Measurements from ENCODE around the gene AGXT.

Gene AGXT

DNA sequence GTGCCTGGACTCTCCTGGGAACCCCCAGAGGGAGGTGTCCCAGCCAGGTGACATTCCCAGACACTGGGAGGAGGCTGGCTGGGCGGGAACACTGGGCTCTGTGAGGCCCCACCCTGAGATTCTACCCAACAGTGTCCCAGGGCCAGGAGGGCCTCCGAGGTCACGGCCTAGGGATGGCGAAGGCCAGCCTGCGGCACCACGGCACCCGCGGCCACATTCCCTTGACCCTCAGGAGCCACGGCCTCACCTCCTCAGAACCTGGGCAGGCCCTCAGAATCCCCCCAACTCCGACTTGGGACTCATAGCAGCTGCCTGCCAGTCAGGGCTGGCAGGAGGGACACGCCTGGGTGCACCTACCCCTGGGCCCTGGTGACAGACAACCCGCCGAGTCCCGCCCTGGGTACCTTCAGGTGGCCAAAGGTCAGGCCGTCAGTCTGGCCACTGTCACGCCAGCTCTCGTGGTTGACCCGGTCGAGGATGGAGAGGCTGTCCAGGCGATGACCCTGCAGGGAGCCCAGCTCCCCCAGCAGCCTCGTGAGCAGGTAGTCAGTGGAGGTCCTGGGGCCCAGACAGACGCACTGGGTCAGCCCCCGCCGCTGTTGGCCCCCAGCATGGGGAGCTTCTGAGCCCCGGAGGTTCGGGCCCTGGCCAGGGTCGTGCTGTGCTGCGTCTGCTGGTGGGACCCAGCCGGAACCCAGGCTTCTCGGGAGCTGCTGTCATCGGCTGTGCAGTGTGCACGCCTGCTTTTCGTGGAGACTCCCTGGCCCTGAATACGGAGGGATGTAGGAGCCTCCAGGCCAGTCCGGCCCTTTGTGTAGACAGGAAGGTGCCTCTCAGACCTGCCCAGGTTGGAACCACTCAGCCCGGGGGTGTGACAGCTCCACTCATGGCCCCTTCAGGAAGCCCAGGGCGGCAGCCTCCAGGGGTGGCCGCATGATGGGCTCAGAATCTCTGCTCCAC lies 21.3 kb downstream of the AGXT start:
- no peak overlapping the region for H3K4me3 ChIP-seq (ENCODE audit: low read depth, low read length)
- no peak overlapping the region for H3K27ac ChIP-seq (ENCODE audit: low read depth, low read length)
- H3K9me3 ChIP-seq (ENCODE audit: control insufficient read depth, insufficient read depth, low read depth, low read length), result no peaks in the 10 kb centered on the region
- no peak overlapping the region for H3K9ac ChIP-seq (ENCODE audit: low read length)
- H3K27me3 ChIP-seq (ENCODE audit: control insufficient read depth, insufficient read depth, low read length), result no peaks in the 10 kb centered on the region; the same call in 1 of the 2 replicates
- peaks cover 12% of the 10 kb centered on the region for H3K4me1 ChIP-seq (ENCODE audit: control insufficient read depth, insufficient read depth, low read length)
- no peaks in the 10 kb centered on the region for H3K36me3 ChIP-seq (ENCODE audit: control insufficient read depth, insufficient read depth, low read length)

DNA sequence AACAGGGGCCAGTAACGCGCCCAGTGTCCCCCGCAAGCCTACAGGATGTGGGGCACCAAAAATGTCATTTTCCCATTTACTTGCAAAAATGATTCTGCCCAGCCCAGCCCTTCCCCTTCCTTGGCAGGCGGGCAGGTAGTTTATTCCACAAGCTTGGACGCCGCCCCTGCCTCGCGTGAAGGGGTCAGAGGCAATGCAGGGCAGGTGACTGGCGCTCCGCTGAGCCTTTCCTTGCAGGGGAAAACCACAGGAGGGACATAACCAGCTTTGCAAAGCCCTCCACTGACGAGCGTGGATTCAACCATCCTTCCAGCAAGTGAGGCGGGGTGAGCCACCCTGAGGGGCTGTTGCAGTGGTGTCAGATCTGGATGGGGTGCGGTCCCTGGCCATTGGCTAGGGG lies 22.1 kb downstream of the AGXT start:
- Histone ChIP-seq H3K4me1 (ENCODE audit: control insufficient read depth, insufficient read depth, low read length) (peaks cover 12% of the 10 kb centered on the region), H3K9me3 (ENCODE audit: control insufficient read depth, insufficient read depth, low read depth, low read length) (no peaks in the 10 kb centered on the region), H3K4me3 (ENCODE audit: low read depth, low read length) (no peak overlapping the region), H3K27me3 (ENCODE audit: control insufficient read depth, insufficient read depth, low read length) (no peaks in the 10 kb centered on the region; the same call in 1 of the 2 replicates), H3K27ac (ENCODE audit: low read depth, low read length) (no peak overlapping the region), H3K9ac (ENCODE audit: low read length) (no peak overlapping the region), H3K36me3 (ENCODE audit: control insufficient read depth, insufficient read depth, low read length) (no peaks in the 10 kb centered on the region)

DNA sequence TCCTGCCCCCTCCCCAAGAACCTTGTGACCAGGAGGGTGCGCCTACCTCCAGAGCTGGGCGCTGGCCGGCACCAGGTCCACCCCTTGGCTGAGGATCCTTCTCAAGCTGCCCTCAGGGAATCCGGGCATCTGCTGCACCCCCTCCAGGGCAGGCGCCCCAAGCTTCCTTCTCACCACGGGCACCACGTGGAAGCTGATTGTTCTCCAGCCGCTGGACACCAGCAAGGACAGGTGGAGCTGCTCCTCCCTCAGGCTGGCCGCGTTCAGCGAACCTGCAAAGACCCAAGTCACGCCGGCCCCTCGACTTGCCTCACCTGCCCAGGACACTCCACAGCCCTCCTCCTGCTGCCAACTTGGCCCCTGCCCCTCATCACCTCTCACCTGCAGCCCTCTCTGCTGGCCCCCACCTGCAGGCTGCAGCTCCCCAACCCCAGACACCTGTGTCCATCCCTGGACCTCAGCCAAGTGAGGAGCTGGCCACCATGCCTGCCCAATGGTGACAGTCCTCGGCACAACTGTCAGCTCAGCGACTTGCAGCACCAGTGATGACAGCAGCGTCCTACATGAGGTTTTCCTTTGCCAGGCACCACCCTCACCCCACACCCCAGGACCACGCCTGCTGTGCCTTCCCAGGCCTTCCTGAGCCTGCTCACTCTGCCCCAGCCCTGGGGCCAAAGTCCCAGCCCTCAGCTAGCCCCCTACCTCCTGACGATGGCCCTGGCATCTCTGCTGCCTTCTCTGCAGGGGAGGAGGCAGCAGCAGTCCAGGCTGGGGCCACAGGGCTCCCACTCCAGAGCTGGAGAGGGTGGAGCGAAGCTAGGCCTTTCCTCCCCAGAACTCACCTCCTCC lies 23.1 kb downstream of the AGXT start:
- H3K9me3 ChIP-seq (ENCODE audit: control insufficient read depth, insufficient read depth, low read depth, low read length), result no peaks in the 10 kb centered on the region
- no peaks in the 10 kb centered on the region for H3K36me3 ChIP-seq (ENCODE audit: control insufficient read depth, insufficient read depth, low read length)
- H3K4me1 ChIP-seq (ENCODE audit: control insufficient read depth, insufficient read depth, low read length), result peaks cover 12% of the 10 kb centered on the region
- H3K4me3 ChIP-seq (ENCODE audit: low read depth, low read length), result no peak overlapping the region
- H3K9ac ChIP-seq (ENCODE audit: low read length), result no peak overlapping the region
- no peak overlapping the region for H3K27ac ChIP-seq (ENCODE audit: low read depth, low read length)
- no peaks in the 10 kb centered on the region; the same call in 1 of the 2 replicates for H3K27me3 ChIP-seq (ENCODE audit: control insufficient read depth, insufficient read depth, low read length)

DNA sequence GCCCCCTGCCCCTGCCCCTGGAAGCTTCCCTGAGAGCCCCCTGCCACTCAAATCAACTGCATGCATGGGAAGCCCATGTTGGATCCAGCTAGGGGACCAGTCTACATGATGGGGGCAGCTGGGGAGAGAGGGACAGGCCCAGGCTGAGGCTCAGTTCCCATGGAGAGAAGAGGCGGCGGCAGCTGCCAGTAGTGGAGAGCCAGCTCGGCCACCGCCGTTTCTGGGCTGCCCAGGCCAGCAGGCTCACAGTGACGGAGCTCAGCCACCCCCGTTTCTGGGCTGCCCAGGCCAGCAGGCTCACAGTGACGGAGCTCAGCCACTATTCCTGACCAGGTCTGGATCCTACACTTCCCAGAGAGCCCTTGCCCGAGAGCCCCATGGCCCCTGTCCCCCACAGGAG lies 23.7 kb downstream of the AGXT start:
- Histone ChIP-seq H3K4me3 (ENCODE audit: low read depth, low read length) (no peak overlapping the region), H3K36me3 (ENCODE audit: control insufficient read depth, insufficient read depth, low read length) (no peaks in the 10 kb centered on the region), H3K27me3 (ENCODE audit: control insufficient read depth, insufficient read depth, low read length) (no peaks in the 10 kb centered on the region; the same call in 1 of the 2 replicates)

DNA sequence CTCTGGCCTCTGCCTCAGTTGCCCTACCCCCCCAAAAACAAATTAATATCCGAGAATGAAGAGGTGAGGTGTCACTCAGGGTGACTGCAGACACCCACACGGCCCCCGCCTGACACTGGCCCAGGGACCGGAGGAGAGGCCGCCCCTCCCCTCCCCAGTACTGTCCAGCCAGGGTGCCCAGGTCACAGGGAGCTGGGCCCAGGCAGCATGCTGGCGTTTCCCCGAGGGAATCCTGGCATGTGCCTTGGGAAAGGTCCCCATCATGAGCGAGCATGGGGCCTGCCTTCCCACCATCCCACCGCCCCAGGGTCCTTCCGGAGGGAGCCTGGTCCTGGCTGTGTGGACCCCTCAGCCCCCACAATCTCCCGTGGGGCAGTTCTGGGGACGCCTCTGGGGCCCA lies 24.3 kb downstream of the AGXT start:
- Histone ChIP-seq H3K9ac (ENCODE audit: low read length) (no peak overlapping the region), H3K9me3 (ENCODE audit: control insufficient read depth, insufficient read depth, low read depth, low read length) (no peaks in the 10 kb centered on the region), H3K4me1 (ENCODE audit: control insufficient read depth, insufficient read depth, low read length) (peaks cover 19% of the 10 kb centered on the region), H3K27ac (ENCODE audit: low read depth, low read length) (no peak overlapping the region), H3K36me3 (ENCODE audit: control insufficient read depth, insufficient read depth, low read length) (no peaks in the 10 kb centered on the region), H3K4me3 (ENCODE audit: low read depth, low read length) (no peak overlapping the region), H3K27me3 (ENCODE audit: control insufficient read depth, insufficient read depth, low read length) (no peaks in the 10 kb centered on the region; the same call in 1 of the 2 replicates)

More for the DNA sequence above, 23.7 kb downstream of the AGXT start:
- Histone ChIP-seq H3K9ac (ENCODE audit: low read length) (no peak overlapping the region), H3K4me1 (ENCODE audit: control insufficient read depth, insufficient read depth, low read length) (peaks cover 18% of the 10 kb centered on the region), H3K27ac (ENCODE audit: low read depth, low read length) (no peak overlapping the region), H3K9me3 (ENCODE audit: control insufficient read depth, insufficient read depth, low read depth, low read length) (no peaks in the 10 kb centered on the region)

DNA sequence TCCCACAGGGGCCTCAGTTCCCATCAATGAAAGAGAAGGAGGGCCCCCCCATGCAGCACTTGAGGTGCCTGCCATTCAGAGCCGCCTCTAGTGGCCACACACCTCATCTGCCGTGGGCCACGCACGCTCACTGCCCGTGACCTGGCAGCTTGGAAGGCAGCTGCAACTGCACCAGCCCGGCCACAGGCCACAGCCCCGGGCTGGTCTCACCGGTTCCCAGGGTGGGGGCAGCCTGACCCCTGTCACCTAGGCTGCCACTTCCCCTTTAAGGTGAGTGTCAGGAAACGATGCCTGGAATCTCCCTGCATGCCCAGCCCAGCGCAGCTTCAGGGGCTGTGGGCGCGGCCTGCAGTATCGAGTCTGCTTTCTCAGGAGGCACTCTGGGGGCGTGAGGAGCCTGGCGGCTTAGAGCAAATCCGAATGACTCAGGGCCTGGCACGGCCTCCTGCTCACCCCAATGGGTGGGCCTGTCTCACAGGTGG lies 24.8 kb downstream of the AGXT start:
- peak overlapping the region; percentile 12; the same call in 1 of the 2 replicates for H3K4me3 ChIP-seq (ENCODE audit: low read depth, low read length)
- no peaks in the 10 kb centered on the region for H3K36me3 ChIP-seq (ENCODE audit: control insufficient read depth, insufficient read depth, low read length)
- no peaks in the 10 kb centered on the region; the same call in 1 of the 2 replicates for H3K27me3 ChIP-seq (ENCODE audit: control insufficient read depth, insufficient read depth, low read length)
- peaks cover 19% of the 10 kb centered on the region for H3K4me1 ChIP-seq (ENCODE audit: control insufficient read depth, insufficient read depth, low read length)
- H3K9ac ChIP-seq (ENCODE audit: low read length), result no peak overlapping the region
- H3K27ac ChIP-seq (ENCODE audit: low read depth, low read length), result no peak overlapping the region
- H3K9me3 ChIP-seq (ENCODE audit: control insufficient read depth, insufficient read depth, low read depth, low read length), result no peaks in the 10 kb centered on the region

DNA sequence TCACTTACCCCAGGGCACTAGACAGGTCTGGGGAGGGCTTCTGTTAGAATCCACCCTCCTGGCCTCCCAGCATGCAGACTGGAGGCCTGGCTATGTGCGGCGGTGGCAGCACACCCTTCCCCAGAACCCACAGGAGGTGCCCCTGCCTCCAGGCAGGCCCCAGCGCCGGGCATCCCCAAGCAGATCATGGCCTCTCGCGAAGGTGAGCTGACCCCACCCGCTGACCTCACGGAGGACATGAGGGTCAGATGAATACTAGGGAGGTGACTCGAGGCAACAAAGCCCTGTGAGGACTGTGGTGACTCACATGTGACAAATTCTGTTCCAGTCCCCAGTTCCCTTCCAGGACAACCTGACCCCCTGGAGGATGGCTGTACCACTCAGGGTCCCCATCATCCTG lies 25.4 kb downstream of the AGXT start:
- Histone ChIP-seq H3K9ac (ENCODE audit: low read length) (no peak overlapping the region), H3K27me3 (ENCODE audit: control insufficient read depth, insufficient read depth, low read length) (no peaks in the 10 kb centered on the region; the same call in 1 of the 2 replicates), H3K27ac (ENCODE audit: low read depth, low read length) (no peak overlapping the region), H3K9me3 (ENCODE audit: control insufficient read depth, insufficient read depth, low read depth, low read length) (no peaks in the 10 kb centered on the region), H3K4me1 (ENCODE audit: control insufficient read depth, insufficient read depth, low read length) (peaks cover 19% of the 10 kb centered on the region), H3K36me3 (ENCODE audit: control insufficient read depth, insufficient read depth, low read length) (no peaks in the 10 kb centered on the region), H3K4me3 (ENCODE audit: low read depth, low read length) (no peak overlapping the region)

DNA sequence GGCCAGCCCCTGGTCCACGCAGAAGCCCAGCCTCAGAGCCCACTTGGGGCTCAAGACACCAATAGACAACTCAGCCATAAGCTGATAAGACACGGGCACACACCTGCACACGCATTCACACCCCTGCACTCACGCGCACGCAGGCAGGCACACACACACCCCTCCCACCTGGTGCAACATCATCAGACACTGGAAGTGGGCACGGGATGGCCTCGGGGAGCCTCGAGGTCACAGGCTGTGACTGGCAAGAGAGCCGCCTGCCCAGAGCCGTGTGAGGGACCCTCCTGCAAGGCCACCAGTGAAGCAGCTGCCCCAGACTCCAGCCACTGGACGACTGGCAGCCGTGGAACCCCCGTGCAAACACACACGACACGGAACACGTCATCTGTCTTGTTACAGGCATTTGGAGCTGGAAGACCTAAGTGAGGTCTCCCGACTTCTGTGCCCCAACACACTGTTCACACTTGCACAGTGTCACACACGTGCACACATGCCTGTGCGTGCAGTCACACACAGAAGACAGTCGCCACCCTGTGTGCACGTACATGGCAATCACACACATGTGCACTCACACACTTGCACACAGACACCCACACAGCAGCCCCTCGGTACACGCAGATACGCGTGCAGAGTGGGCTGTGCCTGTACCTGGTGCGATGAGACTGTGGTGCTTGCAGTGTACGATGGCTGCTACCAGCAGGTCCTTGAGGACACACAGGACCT lies 26.4 kb downstream of the AGXT start:
- H3K9me3 ChIP-seq (ENCODE audit: control insufficient read depth, insufficient read depth, low read depth, low read length), result no peaks in the 10 kb centered on the region
- H3K27ac ChIP-seq (ENCODE audit: low read depth, low read length), result no peak overlapping the region
- no peak overlapping the region for H3K4me3 ChIP-seq (ENCODE audit: low read depth, low read length)
- H3K27me3 ChIP-seq (ENCODE audit: control insufficient read depth, insufficient read depth, low read length), result no peaks in the 10 kb centered on the region; the same call in 1 of the 2 replicates
- H3K36me3 ChIP-seq (ENCODE audit: control insufficient read depth, insufficient read depth, low read length), result no peaks in the 10 kb centered on the region
- peaks cover 19% of the 10 kb centered on the region for H3K4me1 ChIP-seq (ENCODE audit: control insufficient read depth, insufficient read depth, low read length)
- H3K9ac ChIP-seq (ENCODE audit: low read length), result no peak overlapping the region

DNA sequence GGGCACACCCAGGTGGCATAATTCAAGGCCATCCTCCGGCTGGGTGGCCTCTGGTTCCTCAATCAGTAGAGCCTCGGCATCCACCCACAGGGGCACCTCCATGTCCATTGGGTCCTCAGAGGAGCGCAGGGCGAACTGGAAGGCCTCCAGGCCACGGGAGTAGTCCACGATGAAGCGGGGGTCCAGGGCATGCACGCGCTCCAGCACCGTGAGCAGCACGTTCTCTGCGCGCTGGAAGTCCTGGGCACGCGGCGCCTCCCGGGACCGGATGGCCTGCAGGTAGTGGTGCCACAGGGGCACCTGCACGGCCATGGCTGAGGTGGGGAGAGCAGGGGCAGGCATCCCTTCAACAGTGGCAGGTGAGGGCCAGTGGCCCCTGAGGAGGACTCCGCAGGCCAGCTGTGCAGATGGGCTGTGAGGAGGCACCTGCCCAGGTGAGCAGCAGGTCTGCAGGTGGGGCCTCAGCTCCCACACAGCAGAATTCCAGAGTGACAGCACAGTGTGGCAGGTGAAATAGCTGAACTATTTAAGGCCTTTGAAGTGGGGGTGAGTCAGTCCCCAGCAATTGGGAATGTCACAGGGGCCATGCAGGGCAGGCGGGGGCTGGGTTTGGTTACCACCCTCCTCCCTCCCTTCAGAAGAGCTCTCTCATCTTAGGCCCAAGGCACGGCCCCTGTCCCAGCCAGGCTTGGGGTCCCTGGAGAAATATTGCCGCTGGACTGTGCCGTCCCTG lies 27.2 kb downstream of the AGXT start, which contains the start of gene MAB21L4:
TSS of gene MAB21L4 (minus strand) at position 501 of the 733 bp plus-strand sequence. CDS start at position 342, 159 bp downstream.
- Histone ChIP-seq H3K36me3 (ENCODE audit: control insufficient read depth, insufficient read depth, low read length) (no peaks in the 10 kb centered on the region), H3K4me3 (ENCODE audit: low read depth, low read length) (no peak within 1 kb of the TSS), H3K9ac (ENCODE audit: low read length) (no peak within 1 kb of the TSS), H3K27ac (ENCODE audit: low read depth, low read length) (no peak within 1 kb of the TSS), H3K27me3 (ENCODE audit: control insufficient read depth, insufficient read depth, low read length) (no peaks in the 10 kb centered on the region; the same call in 1 of the 2 replicates), H3K4me1 (ENCODE audit: control insufficient read depth, insufficient read depth, low read length) (peaks cover 19% of the 10 kb centered on the region), H3K9me3 (ENCODE audit: control insufficient read depth, insufficient read depth, low read depth, low read length) (0 out of 2 replicates have a peak, but pooled peaks cover 3% of the 10 kb centered on the region)

DNA sequence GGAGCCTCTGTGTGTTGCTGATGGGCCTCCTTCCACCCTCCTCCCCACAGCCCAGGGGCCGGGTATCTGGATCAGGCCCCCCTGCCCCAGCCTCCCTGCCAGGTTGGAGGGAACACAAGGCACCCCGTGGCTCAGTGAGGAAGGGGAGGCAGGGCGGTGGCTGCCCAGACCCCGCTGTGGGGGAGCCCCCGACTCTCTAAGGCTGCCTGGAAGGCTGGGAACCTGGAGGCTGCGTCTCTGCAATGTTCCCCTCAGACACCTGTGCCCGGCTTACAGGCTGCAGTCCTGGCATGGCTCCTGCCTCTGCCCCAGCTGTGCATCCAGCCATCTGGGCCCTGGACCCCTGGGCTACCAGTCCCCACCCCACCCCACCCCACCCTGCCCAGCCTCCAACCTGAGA lies 27.8 kb downstream of the AGXT start:
- 0 out of 2 replicates have a peak, but pooled peaks cover 5% of the 10 kb centered on the region for H3K9me3 ChIP-seq (ENCODE audit: control insufficient read depth, insufficient read depth, low read depth, low read length)
- H3K4me1 ChIP-seq (ENCODE audit: control insufficient read depth, insufficient read depth, low read length), result peaks cover 19% of the 10 kb centered on the region
- no peak overlapping the region for H3K4me3 ChIP-seq (ENCODE audit: low read depth, low read length)
- H3K27ac ChIP-seq (ENCODE audit: low read depth, low read length), result no peak overlapping the region
- H3K27me3 ChIP-seq (ENCODE audit: control insufficient read depth, insufficient read depth, low read length), result no peaks in the 10 kb centered on the region; the same call in 1 of the 2 replicates
- H3K36me3 ChIP-seq (ENCODE audit: control insufficient read depth, insufficient read depth, low read length), result no peaks in the 10 kb centered on the region
- H3K9ac ChIP-seq (ENCODE audit: low read length), result no peak overlapping the region

All from HUES6 (cell line).